ENCODE results near the gene FAIM.
"Not testable (repeated sequence)": the region's sequence is repeated elsewhere in the genome, so short reads cannot be mapped to it uniquely, and the experiment has no call there.

GRCh38 chr3:138597186-138597976, 11.2 kb upstream of the FAIM start:
- not testable (repeated sequence) for TF ChIP-seq CTCF (conservative IDR thresholded peaks at IDR 0.05; ENCODE audit: low read depth in 2 of 2); JUNB (IDR thresholded peaks at IDR 0.05; ENCODE audit: unreplicated experiment); EZH2phosphoT487 (IDR thresholded peaks at IDR 0.05; ENCODE audit: unreplicated experiment); EZH2 (IDR thresholded peaks at IDR 0.05; ENCODE audit: low read depth, unreplicated experiment); CREB1 (CRISPR knock-in tag; IDR thresholded peaks at IDR 0.05; ENCODE audit: low read depth); POLR2AphosphoS5 (IDR thresholded peaks at IDR 0.05; ENCODE audit: low read depth); NANOG (IDR thresholded peaks at IDR 0.05; ENCODE audit: borderline replicate concordance); ZNF462 (CRISPR knock-in tag; IDR thresholded peaks at IDR 0.05); REST (IDR thresholded peaks at IDR 0.05; ENCODE audit: unreplicated experiment); ZNF114 (CRISPR knock-in tag; IDR thresholded peaks at IDR 0.05); ZNF331 (CRISPR knock-in tag; IDR thresholded peaks at IDR 0.05; ENCODE audit: low read depth); ETS1 (IDR thresholded peaks at IDR 0.05); STAT1 (IDR thresholded peaks at IDR 0.05; ENCODE audit: unreplicated experiment)

Measured in GM23338 (cell line).